NCI-H526 treated with DMSO at 0.1 percent for 48 hours (cell line): Measurements from ENCODE around the gene ALDH3B1.

ENCODE experiments used
- DNase-seq: peaks from one replicate; lab custom pipeline; 2025; lab: John Stamatoyannopoulos, UW

ALDH3B1 gene

DNA sequence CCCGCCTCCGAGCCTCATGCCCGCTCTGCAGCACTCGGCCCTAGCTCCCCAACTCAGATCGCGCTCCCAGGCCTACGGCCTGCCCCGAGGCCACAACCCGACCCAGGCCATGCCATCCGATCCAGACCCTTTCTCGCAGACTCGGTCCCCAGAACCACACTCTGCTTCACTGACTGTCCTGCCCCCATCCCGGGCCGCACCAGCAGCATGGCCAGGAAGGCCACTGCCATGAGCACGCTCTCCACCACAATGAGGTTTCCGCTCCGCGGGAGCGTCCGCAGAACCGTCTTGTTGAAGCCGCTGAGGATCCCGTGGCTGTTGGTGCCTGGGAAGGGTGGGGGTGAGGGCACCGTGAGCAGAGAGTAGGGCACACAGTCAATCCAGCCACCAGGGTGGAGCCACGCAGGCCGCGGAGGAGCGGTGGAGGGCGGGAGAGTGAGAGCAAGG lies 12.6 kb upstream of the ALDH3B1 start:
- DNase-seq, result no peak

DNA sequence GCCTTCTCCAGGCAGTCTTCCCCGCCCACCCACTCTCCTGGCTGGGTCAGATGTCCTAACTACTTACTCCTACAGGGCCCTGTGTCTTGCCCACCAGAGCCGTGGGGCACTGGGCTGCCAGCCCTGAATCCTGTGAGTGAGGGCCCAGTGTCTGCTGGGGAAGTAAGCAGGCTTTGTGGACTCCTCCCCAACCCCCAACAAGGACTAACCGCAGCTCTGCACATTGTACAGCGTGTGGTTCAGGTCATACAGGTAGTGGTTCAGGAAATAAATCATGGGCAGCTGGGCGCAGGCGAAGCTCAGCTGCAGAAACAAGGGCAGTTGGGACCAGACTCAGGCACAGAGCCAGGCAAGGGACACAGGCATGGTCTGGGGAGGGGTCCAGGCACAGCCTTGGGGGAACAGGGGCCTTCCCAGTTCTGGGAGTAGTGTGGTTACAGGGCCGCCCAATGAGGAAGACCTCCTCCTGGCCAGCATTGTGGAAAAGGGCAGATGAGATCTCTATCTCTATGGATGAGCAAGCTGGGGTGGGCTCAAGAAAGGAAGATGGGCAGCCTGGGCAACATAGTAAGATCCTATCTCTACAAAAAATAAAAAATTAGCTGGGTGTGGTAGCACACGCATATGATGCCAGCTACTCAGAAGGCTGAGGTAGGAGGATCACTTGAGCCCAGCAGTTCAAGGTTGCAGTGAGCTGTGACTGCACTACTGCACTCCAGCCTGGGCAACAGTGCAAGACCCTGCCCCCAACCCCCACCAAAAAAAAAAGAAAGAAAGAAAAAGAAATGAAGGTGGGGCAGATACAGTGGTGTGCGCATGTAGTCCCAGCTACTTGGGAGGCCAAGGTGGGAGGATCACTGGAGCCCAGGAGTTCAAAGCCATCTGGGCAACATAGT lies 11.7 kb upstream of the ALDH3B1 start:
- DNase-seq, result no peak

DNA sequence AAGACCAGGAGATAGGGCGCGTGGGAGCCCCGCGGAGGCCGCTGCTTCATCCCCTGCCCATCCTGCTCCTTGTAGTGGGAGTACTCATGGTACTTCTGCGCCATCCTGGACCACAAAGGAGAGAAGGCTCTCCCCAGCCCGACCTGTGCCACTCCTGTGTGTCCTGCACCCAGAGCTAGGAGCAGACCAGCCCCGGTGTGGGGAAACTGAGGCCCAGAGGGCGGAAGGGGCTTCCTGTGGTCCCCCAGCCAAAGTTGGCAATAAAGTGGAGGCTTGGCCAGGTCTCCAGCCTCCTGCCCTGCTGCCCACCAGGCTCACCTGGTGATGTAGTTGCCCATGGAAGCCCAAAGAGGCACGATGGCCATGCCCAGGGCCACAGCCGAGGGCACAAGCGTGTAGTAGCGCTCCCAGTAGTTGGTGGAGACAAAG lies 10.9 kb upstream of the ALDH3B1 start:
- DNase-seq, result no peak

DNA sequence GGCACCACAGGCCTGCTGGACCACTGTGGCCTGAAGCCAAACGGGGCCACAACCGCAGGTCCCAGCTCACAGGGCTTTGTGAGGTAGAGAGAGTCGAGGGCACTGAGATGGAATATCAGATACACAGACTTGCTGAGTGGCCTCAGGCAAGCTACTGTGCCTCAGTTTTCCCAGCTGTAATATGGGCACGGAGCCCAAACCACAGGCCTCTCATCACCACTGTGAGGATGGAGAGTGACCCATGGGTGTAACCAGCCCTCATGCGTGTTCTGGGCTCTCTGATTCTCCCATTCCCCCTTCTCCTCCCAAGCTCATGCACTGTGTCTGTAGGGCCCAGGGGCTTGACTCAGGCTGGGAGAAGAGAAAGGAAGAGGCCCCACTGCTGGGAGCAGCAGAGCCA lies 10.4 kb upstream of the ALDH3B1 start:
- no peak for DNase-seq

DNA sequence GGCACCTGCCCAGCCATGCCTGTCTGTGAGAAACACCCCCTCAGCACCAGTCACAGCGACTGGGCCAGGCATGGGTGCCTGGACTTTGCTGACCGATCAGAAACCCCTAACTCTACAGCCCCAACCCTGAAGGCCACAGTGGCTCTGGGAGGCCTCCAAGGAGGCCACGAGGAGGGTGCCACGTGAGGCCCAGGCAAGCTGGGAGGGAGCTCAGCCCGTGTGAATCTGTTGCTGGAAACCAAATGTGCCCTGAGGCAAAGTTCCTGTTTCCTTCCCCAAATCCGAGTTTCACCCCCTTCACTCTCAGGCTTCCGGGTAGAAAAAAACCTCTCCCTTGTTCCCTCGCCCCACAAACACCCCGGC lies 7.6 kb upstream of the ALDH3B1 start:
- no peak for DNase-seq

DNA sequence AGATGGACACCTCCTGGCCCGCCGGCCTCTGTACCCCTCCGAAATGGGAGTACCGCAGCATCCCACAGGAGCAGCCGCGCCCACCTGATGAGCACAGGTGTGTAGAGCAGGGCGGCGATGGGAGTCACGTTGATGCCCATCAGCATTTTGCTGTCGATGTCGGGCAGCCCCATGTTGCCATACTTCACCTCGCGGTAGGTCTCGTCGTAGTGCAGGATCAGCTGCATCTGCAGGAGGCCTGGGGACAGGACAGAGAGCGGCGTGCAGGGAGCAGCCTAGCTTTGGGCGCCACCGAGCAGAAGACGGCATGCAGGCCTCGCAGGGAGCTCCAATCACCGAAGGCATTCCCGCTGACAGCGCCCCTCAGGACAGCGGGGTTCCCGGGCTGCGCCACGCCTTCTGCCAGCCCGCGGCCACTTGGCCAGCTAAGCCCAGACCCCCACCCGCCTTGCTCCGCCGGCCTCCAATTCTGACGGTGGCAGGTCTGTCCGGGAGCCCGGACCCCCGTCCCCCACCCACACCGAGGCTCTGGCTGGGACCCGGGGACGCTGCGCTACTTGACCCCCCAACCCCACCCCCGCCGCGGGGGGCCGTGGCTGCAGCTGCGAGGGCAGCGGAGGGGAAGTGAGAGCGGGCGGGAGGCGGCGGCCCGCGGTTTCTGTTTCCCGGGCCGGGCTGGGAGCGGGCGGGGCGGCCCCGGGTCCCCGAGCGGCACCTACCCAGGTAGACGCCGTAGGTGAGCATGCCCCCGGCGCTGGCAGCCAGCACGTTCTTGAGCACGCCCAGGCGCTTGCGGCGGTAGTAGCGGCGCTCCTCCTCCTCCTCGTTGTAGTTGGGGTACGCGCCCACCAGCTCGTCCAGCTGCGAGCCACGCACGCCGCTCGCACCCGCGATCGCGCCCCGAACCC lies 6.9 kb upstream of the ALDH3B1 start:
- DNase-seq, result peak; percentile 47

DNA sequence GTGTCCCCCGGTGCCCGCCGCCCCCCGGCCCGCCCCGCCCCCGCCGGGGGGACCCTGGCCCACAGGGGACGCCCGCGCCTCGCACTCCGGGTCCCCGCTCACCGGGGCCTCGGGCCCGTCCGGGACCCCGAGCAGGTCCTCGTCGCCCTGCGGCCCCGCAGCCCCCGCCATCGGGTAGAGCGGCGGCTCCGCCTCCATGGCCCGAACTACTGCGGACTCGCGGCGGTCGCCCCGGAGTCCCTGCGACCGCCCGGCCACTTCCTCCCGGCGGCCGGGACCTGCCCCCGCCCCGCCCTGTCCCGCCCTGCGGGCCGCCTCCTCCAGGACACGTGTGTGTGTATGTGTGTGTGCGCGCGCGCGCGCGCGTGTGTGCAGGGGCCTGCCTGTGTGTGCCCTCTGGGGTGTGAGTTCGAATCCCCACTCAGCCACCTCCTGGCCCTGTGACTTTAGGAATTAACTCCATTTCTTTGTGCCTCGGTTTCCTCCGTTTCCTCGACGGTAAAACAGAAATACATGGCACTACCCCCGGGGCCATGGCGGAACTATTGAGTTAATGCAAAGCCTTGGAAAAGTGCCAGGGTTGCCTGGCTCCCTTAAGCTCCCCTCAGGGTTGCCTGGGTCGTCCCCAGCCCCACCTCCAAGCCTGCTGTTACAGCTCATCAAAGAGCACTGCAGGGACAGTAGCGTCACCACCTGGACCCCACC lies 6.1 kb upstream of the ALDH3B1 start, which contains the start of gene UNC93B1:
Gene UNC93B1, minus strand, starts transcription at position 252 of the 705 bp plus-strand sequence. Its CDS starts 54 bp downstream, at position 198.
- peak; percentile 62 for DNase-seq

DNA sequence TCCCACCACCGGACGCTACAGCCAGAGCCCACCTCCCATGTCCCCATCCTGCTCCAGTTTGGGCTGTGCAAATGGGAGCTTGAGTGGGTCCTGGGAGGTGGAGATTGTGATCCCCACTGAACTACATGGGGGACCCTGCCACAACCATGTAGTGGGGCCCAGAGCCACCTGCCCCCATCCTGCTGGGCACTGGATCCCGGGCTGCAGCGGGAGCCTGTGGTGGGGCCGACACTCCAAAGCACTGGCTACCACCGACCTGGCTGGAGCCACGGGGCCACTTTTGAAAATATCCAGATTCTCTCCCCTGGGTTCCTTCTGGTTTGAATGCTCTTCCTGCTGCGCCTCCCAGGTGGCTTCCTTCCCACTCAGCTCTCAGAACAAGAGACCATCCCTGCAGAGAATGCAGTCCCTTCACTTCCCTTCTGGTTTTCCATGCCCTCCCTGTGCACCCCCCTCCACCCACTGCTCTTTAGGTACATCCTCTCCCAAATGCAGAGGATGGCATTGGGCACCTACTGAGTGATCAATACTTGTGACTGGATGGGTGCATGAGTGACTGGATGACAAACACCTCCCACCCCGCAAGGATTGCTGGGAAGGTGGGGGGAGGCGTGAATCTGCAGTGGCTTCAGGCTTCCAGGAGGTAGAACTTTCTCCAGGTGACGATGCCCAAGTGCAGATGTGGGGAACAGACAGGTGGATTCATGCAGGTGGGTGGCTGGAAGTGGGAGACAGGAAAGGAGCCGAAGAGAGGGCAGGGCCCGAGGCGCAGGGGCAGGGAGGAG lies 5.4 kb upstream of the ALDH3B1 start:
- no peak for DNase-seq

DNA sequence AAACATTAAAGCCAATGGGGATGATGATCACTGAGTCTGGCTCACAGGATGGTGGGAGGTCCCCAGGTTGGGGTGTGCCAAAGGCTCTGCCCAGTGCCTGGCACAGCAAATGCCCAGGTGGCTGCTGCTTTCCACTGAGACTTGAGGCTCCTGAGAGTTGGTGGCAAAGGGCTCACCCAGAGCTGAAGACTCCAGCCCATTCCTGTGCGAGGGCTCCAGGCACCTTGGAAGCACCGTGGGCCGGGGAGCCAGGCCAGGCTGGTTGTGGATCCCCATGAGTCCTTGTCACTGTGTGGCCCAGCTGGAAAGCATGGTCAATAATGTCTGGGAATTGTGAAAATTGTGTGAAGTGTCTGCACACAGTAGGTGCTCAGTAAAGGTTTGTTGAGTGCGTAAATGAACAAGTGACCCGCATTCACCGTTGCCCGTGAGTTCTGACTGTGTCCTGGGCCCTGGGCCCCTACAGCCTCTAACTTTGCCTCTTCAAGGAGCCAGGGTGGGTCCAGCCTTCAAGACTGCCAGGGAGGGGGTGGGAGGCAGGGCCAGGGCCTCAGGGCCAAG lies 3.4 kb upstream of the ALDH3B1 start:
- DNase-seq, result no peak

DNA sequence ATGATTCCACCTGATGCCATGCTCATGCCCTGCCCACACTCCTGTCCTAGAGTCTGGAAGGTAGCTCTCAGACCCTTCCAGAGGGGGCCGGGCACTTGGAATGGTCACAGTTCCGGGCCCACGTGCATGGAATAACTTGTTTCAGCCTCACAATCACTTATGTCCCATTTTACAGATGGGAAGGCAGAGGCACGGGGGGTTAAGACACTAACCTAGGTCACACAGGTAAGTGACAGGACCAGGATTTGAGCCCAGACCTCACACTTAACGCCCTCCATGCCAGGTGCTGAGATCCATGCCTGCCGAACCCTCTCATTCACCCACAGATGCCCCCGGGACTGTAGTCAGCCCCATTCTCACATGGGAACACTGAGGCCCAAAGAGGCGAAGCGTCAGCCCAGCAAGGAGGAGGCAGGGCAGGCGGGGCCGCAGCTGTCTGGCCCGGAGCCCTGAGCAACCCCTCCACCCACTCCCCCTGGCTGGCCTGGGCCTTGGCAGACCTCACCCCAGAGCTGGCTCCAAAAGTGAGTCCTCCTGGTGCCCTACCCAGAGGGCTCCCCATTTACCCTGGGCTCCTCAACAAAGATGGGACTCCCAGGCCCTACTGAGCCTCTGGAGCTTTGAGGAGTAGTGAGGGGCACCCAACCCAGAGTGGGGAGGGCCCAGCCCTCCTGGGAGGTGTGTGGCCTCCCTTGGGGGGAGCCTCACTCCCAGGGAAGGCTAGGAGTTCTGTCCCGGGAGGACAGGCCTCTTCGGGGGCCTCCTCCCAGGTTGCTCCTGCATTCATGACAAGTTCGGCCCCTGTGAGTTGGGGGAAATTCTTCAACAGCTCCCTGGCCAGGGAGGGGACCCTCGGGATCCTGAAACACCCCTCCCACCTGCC lies 2.4 kb upstream of the ALDH3B1 start:
- DNase-seq, result no peak

DNA sequence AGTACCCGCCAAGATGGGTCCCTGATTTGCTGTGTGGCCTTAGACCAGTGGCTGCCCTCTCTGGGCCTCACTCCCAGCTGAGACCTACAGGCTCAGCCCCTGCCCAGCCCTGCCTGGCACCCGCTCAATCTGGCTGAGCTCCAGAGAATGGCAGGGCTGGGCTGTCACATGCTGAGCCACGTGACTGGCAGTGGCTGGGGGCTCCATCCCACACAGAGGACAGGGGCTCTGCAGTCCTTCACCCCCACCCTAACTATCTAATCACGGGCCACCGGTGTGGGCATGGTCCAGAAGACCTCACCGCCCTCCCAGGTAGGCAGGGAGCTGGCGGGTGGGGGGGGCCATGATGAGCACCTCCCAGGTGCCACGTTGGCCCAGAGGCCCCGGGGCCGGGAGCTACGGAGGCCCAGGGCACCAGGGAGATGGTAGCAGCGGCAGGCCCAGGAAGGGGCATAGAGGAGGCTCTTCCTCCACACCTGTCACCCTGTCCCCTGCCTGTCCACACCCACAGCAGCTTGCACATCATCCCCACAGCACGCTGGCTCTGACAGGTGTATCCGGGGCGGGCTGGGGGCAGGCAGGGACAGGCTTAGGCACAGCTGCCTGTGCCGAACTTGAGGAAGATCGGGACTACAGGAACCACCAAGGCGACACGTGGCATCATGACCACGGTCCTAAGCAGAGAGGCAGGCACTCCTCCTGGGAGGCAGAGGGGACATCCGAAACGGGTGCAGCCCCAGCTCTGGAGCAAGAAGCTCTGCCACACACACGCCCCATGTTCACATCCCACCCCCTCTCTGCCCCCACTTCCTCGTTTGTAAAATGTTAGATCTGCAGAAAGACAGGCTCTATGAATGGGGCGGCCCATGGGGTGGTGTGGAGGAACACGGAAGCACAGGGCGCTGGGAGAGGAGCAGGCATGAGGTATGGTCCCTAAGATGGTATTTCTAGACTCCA lies 1.5 kb upstream of the ALDH3B1 start:
- no peak for DNase-seq

DNA sequence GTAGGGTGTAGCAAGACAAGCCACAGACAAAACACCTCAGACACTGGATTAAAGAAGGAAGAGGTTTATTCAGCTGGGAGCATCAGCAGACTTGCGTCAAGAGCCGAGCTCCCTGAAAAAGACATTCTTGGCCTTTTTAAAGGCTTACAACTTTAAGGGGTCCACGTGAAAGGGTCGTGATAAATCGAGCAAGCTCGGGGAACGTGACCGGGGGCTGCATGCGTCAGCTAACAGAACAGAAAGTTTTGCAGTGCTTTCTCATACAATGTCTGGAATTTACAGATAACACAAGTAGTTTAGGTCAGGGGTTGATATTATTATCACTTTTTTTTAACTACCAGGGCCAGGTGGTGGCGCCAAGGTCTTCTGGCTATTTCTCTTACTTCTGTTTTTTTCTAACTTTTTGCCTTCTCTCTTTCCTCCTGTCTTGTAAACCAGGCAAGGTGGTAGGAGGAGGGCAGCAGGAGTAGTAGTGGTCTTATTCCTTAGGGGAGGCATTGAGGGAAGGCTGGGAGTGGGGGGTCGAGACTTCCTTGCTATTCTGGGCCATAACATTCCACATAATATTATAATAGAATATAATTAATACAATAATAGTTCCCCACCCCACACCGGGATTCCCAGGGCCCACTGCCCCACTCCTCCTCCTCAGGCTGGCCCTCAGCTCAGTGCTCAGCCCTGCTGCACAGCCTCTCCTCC lies 587 bp upstream of the ALDH3B1 start:
- no peak for DNase-seq

DNA sequence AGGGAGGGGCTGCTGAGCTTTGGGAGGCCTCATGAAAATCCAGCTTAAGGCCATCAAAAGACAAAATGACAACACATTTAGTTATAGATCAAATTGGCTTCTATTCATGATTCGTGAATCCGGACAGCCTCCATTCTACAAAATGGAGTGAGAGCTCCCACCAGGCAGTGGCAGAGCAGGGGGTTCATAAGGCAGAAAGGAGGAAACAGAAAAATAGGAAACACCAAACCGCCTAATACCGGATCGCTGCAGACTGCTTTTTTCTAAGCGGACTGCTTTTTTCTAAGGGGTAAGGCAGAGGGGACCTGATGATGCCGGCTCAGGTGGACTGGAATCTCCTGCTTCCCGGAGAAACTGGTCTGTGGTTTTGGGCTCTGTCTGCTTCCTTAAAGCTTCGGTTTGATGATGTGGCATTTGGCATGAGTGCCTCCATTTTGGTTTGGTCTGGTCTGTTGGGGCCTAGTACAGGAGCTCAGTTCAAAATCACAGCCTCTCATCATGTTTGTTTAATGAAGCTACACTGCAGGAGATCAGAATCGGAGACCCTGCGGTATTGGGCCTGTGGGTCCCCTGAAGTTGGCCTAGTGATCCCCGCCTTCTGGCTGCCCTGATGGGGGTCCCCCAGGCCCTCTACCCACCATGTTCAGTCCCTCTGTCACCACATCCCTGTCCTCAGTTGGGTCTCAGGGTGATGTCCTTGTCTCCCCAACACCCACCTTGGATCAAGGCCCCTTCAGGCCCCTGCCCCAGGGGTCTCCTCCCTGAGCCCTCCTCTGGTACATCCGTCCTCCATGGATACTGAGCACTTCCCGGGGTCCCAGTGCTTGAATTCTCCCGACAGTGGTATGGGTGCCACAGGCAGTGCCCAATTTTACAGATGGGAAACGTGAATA lies 1.2 kb downstream of the ALDH3B1 start:
- no peak for DNase-seq

DNA sequence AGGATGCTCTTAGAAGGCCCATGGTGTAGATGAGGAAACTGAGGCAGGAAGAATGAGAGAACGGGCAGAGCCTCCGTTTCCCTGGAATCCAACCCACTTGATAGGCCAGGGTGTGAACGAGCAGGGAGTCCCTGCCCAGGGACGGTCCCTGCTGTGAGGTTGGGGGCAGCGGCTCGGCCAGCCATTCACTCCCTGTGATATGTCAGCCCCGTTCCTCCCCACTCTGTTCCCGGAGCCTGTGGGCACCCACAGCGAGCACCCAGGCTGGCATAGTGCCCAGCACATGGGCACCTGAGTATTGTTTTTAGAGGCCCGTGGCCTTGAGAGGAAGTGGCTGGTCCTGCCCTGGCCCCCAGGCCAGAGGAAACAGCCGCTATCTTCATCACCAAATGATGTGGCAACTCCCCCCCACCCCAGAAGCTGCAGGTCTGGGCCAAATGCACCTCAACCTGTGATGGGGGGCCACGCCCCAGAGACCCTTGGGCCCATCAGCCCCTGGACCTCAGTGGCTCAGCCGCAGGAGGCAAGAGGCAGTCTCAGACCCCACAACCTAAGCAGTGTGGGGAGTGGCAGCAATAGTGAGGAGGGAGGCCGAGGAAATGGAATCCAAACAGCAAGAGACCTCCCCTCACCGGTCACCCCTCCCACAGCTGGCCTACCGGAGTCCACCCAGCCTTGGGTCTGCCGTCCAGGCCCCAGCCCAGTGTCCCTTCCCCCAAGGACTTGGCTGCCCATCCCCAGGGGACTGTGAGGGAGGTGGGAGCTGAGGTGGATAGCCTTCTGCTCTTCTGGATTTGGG lies 2.1 kb downstream of the ALDH3B1 start:
- no peak for DNase-seq

DNA sequence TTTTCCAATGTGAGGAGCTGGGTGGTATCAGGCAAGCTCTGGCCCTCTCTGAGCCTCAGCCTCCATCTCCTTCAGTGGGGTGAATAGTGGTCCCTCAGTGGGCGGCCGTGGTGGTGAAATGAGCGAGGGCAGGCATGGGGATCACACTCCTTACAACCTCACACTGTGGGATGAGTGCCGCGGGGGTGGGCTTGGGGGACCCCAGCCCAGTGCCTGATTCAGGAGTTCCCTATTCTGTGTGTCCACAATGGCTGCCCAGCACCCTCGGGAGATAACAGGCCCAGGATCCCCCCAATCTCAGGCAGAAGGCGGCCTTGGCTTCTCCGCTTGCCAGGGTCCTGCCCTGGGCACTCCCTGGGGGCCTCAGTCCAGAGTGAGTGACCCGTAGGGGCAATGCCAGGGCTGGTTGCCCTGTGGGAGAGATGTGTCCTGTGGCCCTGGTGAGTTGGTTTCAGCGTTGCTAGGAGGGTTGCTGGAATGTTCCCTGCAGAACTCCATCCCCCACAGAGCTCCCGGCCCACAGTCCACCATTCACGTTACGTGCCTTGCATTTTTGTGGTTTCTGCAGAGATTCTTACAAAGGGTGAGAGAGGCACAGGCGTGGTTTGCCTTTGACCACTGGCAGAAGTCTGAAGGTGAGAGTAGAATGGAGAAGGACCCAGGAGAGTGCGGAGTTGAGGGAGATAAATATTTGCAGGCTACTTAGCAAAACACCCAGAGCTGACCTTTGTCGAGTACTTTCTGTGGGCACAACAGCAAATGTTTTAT lies 2.9 kb downstream of the ALDH3B1 start:
- DNase-seq, result no peak
